ENCODE data around the gene RUNX1.

Gene RUNX1

GRCh38 chr21:34771512-34772028 lies 277.5 kb downstream of the RUNX1 start:
- DNase-seq, result no peak

- no peak for DNase-seq
Measured at GRCh38 chr21:34770576-34770975, 278.5 kb downstream of the RUNX1 start.

- no peak for DNase-seq
Measured at GRCh38 chr21:34768326-34768725, 280.8 kb downstream of the RUNX1 start.

- DNase-seq, result no peak
Measured at GRCh38 chr21:34766862-34767261, 282.2 kb downstream of the RUNX1 start.

- DNase-seq, result no peak
Measured at GRCh38 chr21:34765619-34766018, 283.5 kb downstream of the RUNX1 start.

GRCh38 chr21:34764715-34765284 lies 284.3 kb downstream of the RUNX1 start:
- DNase-seq, result no peak

- DNase-seq, result no peak
Measured at GRCh38 chr21:34762786-34763185, 286.3 kb downstream of the RUNX1 start.

GRCh38 chr21:34761758-34762330 lies 287.3 kb downstream of the RUNX1 start:
- DNase-seq, result no peak

- no peak for DNase-seq
Measured at GRCh38 chr21:34754690-34755647, 294.1 kb downstream of the RUNX1 start.

- no peak for DNase-seq
Measured at GRCh38 chr21:34748862-34749261, 300.2 kb downstream of the RUNX1 start.

- DNase-seq, result peak; percentile 20 to 83
Measured at GRCh38 chr21:34745557-34746255, 303.4 kb downstream of the RUNX1 start.

GRCh38 chr21:34744801-34745200 lies 304.3 kb downstream of the RUNX1 start:
- DNase-seq, result no peak

- no peak for DNase-seq
Measured at GRCh38 chr21:34743831-34744230, 305.3 kb downstream of the RUNX1 start.

- no peak for DNase-seq
Measured at GRCh38 chr21:34743285-34743684, 305.8 kb downstream of the RUNX1 start.

- no peak for DNase-seq
Measured at GRCh38 chr21:34740198-34740597, 308.9 kb downstream of the RUNX1 start.
